Keratinocyte (primary cell): ENCODE results near the gene CDK2AP2.

Source experiments
- CTCF ChIP-seq, 3 experiments: IDR thresholded peaks in 1 of 3; conservative IDR thresholded peaks in 1 of 3; optimal IDR thresholded peaks in 1 of 3; 2 replicates in 2 of 3; 3 replicates in 1 of 3; pipeline versions ENCODE3 to v1.5.1; 2011; ENCODE audit warnings: low read length in 3 of 3, mild to moderate bottlenecking in 3 of 3, moderate library complexity in 2 of 3, control low read depth in 1 of 3, inconsistent platforms in 1 of 3; ENCODE audit not compliant: insufficient read depth in 2 of 3; ENCODE audit errors: extremely low read depth in 1 of 3
- EZH2 ChIP-seq: IDR thresholded peaks from one replicate; pipeline ENCODE4 v1.6.1; 2012; ENCODE audit warnings: inconsistent platforms, mild to moderate bottlenecking, low read length, moderate library complexity

GRCh38 chr11:67522338-67522737 lies 14.4 kb upstream of the CDK2AP2 start:
- TF ChIP-seq CTCF (optimal IDR thresholded peaks at IDR 0.05 in 1 of 3, IDR thresholded peaks at IDR 0.05 in 1 of 3, conservative IDR thresholded peaks at IDR 0.05 in 1 of 3; ENCODE audit: extremely low read depth in 1 of 3, insufficient read depth in 2 of 3, low read length in 3 of 3) (no peak), EZH2 (no peak)
